GM19193 (cell line): ENCODE results near the gene NPHP4.

Experiments
- POLR2A ChIP-seq: IDR thresholded peaks from 4 replicates; pipeline ENCODE4 v1.6.1; 2011; ENCODE audit not compliant: insufficient read depth, insufficient read length; ENCODE audit errors: extremely low read depth

Gene NPHP4

DNA sequence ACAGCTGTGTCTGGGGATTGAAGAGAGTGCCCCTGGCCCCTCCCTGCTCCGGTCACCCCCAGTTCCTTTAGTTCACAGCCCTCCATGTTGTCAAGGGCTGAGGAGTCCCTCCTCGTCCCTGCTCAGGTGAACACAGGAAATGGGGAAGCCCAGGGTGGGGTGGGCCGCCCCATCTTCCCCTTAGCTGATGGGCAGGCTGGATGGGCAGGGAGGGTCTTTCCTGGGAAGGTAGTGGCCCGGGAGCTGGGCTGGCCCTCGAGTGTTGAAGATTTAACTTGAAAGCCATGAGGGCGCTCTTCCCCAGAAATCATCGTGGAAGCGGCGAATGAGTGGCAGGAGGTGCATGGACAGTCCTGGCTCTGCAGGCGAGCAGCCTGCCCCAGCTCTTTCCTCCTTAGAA lies 18.3 kb upstream of the NPHP4 start:
- no peak for TF ChIP-seq POLR2A

DNA sequence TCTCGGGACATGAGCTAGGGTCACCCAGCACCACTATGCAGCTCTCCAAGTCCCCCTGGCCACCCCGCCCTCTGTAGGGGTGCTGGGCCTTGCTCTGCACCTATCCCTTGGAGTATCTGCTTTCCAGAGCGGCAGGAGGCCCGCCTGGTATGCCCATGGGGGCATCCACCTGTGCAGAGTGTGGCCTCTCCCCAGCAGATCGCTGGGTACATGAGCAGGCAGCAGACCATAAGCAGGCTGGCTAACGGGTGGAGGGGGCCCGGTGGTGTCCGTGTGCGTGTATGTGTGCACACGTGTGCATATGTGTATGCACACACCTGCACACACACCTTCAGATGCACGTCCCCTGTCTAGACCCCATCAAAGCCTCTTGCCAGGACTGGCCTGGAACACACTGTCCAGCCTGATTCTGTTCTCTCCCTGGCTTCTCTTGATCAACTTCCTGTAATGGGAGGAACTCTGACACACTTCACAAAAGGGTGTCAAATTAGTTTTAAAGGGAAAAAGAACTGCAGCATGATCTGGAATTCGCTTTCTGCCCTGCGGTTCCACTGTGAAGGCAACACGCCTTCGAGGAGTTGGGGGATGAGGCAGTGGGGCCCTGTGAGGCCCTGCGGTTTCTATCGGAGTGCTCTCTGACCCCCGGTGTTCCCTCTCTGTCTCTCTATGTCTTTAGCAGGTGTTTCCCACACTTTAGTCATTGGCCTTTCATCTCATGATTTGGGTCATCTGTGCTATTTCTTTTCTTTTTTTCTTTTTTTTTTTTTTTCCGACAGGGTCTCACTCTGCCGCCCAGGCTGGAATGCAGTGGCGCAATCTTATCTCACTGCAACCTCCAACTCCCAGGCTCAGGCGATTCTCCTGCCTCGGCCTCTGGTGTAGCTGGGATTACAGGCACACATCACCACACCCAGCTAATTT lies 17.2 kb upstream of the NPHP4 start:
- no peak for TF ChIP-seq POLR2A

DNA sequence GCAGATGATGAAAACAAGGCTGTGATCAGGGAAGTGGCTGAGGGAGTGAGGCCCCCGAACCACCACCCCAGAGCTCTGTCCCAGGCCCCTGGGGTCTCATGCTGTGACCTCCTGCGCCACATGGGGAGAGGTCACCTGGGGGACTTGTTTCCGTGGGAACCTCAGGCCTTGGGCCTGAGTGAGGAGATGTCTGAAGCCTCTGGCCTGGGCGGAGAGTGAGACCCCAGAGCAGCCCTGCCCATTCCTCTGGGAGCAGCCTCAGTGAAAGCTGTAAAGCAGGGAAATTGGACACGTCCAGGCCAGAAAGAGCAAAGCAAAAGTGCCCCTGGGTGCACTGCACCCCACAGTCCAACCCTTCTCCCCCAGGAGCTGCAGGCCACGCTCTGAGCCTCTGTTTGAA lies 16.5 kb upstream of the NPHP4 start:
- TF ChIP-seq POLR2A, result no peak

DNA sequence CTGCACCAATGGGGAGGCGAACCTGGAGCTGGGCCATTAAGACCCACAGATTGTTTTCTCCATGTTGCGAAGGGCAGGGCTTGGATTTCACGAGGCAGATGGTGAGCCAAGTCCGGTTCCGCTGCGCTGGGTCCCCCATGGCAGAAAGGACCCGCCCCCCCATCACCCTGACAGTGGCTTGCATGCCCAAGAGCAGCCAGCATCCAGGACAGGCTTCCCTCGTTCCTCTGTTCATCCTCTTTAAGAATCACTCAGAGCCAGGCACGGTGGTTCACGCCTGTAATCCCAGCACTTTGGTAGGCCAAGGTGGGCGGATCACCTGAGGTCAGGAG lies 15.8 kb upstream of the NPHP4 start:
- TF ChIP-seq POLR2A, result no peak

- TF ChIP-seq POLR2A, result no peak
These were observed 15.3 kb upstream of the NPHP4 start for GRCh38 chr1:6007318-6008083.

- no peak for TF ChIP-seq POLR2A
These were observed 14.7 kb upstream of the NPHP4 start for GRCh38 chr1:6006882-6007281.

GRCh38 chr1:6005276-6005917 lies 13.2 kb upstream of the NPHP4 start:
- no peak for TF ChIP-seq POLR2A

- no peak for TF ChIP-seq POLR2A
These were observed 12.3 kb upstream of the NPHP4 start for GRCh38 chr1:6004412-6005123.

DNA sequence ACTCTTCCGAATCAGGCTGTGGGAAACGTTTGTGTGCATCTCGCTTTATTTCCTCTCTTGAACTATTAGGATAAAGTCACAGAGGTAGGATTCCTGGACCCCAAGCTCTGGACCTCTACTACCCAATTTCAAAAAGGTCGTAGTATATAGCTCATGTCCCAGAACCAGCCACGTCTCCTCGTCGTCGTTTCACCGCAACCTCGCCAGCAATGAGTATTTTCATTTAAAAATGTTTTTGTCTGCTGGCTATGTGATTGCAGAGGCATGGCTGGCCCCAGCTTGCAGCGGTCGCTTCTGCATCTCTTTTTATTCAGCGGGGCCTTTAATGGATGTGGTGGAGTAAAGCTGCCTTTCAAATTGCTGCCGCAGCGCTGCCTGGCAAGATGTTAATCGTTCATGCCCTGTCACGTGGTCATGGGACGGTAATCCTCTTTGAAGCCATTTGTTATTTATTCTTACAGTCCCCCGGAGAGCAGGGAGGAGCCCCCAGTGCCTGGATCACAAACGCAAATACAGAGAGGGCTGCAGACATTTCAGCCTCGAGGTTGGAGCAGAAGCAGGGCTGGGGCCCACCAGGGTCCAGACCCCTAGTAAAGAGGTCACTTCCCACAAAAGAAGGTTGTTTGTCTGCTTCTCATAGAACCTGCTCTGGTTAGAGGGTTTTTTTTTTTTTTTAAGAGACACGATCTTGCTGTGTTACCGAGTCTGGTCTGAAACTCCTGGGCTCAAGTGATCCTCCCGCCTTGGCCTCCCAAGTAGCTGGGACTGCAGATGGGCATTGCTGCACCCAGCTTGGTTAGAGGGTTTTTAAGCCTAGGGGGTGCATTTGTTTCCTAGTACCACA lies 11.6 kb upstream of the NPHP4 start:
- TF ChIP-seq POLR2A, result no peak

GRCh38 chr1:6002714-6003501 lies 10.7 kb upstream of the NPHP4 start:
- TF ChIP-seq POLR2A, result no peak

GRCh38 chr1:6001992-6002576 lies 9.9 kb upstream of the NPHP4 start:
- no peak for TF ChIP-seq POLR2A

- TF ChIP-seq POLR2A, result no peak
These were observed 8.4 kb upstream of the NPHP4 start for GRCh38 chr1:6000444-6001288.
